ENCODE data around the gene PRKAG3. TPM values are rescaled to one million over a fixed set of nuclear protein-coding genes. Genes with fewer than 3 reads are reported as not detected.

Gene PRKAG3
- total and polyA plus RNA-seq, 2 experiments from 2014 or later: 0.23 TPM; not detected in 1

DNA sequence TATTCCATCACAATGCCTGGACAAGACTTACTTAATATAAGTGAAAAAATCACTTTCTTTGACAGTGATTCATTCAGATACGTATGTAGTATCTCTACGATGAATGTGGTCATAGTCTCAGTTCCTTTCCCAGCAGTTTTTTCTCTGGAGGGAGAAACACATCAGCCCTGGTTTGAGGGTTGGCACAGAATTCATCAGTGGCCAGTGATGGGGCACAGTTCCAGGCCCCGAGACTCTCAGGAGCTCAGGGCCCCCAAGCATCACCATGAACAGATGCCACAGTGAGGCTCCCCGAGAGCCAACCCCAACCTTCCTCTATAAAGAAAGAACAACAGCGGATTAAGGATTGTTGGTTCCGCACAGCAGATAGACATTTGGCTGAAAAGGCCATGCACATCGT, 12.5 kb downstream of the PRKAG3 start:
- Histone ChIP-seq H3K27me3 (no peaks in the 10 kb centered on the region), H3K9me2 (replicated peaks; ENCODE audit: insufficient read depth) (no peaks in the 10 kb centered on the region), H4K20me1 (ENCODE audit: insufficient read depth, poor library complexity, severe bottlenecking) (no peaks in the 10 kb centered on the region), H3K36me3 (replicated peaks; ENCODE audit: insufficient read depth, low read depth) (no peaks in the 10 kb centered on the region), H3K4me1 (ENCODE audit: insufficient read depth) (no peaks in the 10 kb centered on the region), H2AFZ (no peak overlapping the region), H3K79me2 (no peaks in the 10 kb centered on the region), H3K9me3 (ENCODE audit: low read depth) (no peaks in the 10 kb centered on the region), H3K4me2 (no peak overlapping the region), H3K4me3 (no peak overlapping the region), H3K27ac (no peak overlapping the region)
- DNase-seq (ENCODE audit: low spot score): no peak
- 95% methylated on average over 7 of the region's 7 CpGs for WGBS (ENCODE audit: low lambda C conversion rate, missing lambda C conversion rate)
- TF ChIP-seq EZH2phosphoT487 (IDR thresholded peaks at IDR 0.05; ENCODE audit: low read depth, severe bottlenecking, unreplicated experiment) (no peak), EZH2 (IDR thresholded peaks at IDR 0.05; ENCODE audit: borderline replicate concordance) (no peak)
- TF ChIP-seq, protein P1, sequence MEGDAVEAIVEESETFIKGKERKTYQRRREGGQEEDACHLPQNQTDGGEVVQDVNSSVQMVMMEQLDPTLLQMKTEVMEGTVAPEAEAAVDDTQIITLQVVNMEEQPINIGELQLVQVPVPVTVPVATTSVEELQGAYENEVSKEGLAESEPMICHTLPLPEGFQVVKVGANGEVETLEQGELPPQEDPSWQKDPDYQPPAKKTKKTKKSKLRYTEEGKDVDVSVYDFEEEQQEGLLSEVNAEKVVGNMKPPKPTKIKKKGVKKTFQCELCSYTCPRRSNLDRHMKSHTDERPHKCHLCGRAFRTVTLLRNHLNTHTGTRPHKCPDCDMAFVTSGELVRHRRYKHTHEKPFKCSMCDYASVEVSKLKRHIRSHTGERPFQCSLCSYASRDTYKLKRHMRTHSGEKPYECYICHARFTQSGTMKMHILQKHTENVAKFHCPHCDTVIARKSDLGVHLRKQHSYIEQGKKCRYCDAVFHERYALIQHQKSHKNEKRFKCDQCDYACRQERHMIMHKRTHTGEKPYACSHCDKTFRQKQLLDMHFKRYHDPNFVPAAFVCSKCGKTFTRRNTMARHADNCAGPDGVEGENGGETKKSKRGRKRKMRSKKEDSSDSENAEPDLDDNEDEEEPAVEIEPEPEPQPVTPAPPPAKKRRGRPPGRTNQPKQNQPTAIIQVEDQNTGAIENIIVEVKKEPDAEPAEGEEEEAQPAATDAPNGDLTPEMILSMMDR (IDR thresholded peaks at IDR 0.05; ENCODE audit: poor library complexity): no peak

DNA sequence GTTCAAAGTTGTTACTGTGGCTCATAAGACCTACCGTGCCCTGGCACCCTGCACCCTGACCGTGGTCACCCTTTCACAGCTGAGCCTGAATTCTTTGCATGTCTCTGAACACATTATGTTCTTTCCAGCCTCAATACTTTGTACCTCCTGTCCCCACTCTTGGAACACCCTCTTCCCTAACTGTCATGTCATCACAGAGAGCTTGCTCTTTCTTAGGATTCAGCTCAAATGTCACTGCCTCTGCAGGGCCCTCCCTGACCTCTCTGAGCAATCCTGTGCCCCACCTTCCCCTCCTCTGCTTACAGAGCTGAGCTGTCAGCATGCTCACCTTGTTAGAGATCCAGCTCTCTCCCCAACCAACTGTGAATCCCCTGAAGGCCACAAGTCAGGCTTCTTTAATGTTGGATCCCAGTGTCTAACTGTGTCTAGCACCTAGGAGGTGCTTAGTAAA, 15.0 kb downstream of the PRKAG3 start:
- Histone ChIP-seq H3K4me2 (no peak overlapping the region), H3K9me2 (replicated peaks; ENCODE audit: insufficient read depth) (no peaks in the 10 kb centered on the region), H3K4me3 (no peak overlapping the region), H3K4me1 (ENCODE audit: insufficient read depth) (no peaks in the 10 kb centered on the region), H4K20me1 (ENCODE audit: insufficient read depth, poor library complexity, severe bottlenecking) (no peaks in the 10 kb centered on the region), H3K79me2 (no peaks in the 10 kb centered on the region), H3K9me3 (ENCODE audit: low read depth) (no peaks in the 10 kb centered on the region), H3K27ac (no peak overlapping the region), H2AFZ (no peak overlapping the region), H3K36me3 (replicated peaks; ENCODE audit: insufficient read depth, low read depth) (no peaks in the 10 kb centered on the region), H3K27me3 (no peaks in the 10 kb centered on the region)
- 87% methylated on average over 2 of the region's 2 CpGs for WGBS (ENCODE audit: low lambda C conversion rate, missing lambda C conversion rate)
- TF ChIP-seq EZH2 (IDR thresholded peaks at IDR 0.05; ENCODE audit: borderline replicate concordance) (no peak), EZH2phosphoT487 (IDR thresholded peaks at IDR 0.05; ENCODE audit: low read depth, severe bottlenecking, unreplicated experiment) (no peak)
- TF ChIP-seq, protein P1 (IDR thresholded peaks at IDR 0.05; ENCODE audit: poor library complexity): no peak
- no peak for DNase-seq (ENCODE audit: low spot score)

DNA sequence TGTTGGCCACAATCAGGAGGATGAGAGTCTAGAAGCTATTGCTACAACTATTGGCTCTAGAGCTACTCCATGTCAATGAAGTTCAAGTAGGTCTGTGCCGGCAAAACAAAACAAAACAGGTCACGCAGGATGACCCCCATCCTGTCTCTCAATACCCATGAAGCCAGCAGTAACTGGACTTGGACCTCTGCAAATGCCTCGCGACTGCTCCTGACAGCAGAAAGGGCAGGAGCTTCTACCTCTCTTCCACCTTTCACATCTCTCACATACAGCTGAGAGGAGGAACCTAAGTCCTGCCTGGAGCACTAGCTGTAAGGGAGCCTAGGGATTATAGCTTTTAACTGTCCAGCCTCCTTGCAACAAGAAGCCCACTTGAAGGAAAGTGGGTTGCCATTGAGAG, 16.0 kb downstream of the PRKAG3 start:
- no peak for DNase-seq (ENCODE audit: low spot score)
- Histone ChIP-seq H4K20me1 (ENCODE audit: insufficient read depth, poor library complexity, severe bottlenecking) (no peaks in the 10 kb centered on the region), H3K4me3 (no peak overlapping the region), H3K36me3 (replicated peaks; ENCODE audit: insufficient read depth, low read depth) (no peaks in the 10 kb centered on the region), H3K27me3 (no peaks in the 10 kb centered on the region), H3K9me2 (replicated peaks; ENCODE audit: insufficient read depth) (no peaks in the 10 kb centered on the region), H3K9me3 (ENCODE audit: low read depth) (no peaks in the 10 kb centered on the region), H3K4me1 (ENCODE audit: insufficient read depth) (no peaks in the 10 kb centered on the region), H3K4me2 (no peak overlapping the region), H3K79me2 (peaks cover under 1% of the 10 kb centered on the region), H2AFZ (no peak overlapping the region), H3K27ac (no peak overlapping the region)
- TF ChIP-seq, protein P1 (IDR thresholded peaks at IDR 0.05; ENCODE audit: poor library complexity): no peak
- TF ChIP-seq EZH2 (IDR thresholded peaks at IDR 0.05; ENCODE audit: borderline replicate concordance): no peak
- no peak for TF ChIP-seq EZH2phosphoT487 (IDR thresholded peaks at IDR 0.05; ENCODE audit: low read depth, severe bottlenecking, unreplicated experiment)
- WGBS (ENCODE audit: low lambda C conversion rate, missing lambda C conversion rate): 91% methylated on average over 4 of the region's 4 CpGs

DNA sequence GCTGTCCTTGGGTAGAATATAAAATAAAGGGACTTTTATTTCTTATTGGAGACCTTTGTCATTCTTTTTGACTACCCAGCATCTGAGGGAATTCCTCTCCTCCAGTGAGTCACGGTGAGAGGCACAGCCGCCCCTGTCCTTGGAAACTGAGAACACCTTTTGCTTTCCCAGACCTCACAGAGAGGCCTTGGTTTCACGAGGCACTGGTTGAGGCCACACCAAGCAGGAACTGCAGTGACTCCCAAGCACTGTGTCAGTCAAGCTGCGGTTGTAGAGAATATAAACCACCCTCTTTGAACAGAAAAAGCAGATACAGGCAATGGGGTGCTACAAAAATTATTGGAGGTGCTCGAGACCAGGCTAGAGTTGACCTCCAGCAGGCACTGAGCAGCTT, 16.4 kb downstream of the PRKAG3 start:
- DNase-seq (ENCODE audit: low spot score): no peak
- Histone ChIP-seq H3K79me2 (peaks cover 4% of the 10 kb centered on the region), H3K27me3 (no peaks in the 10 kb centered on the region), H2AFZ (no peak overlapping the region), H3K36me3 (replicated peaks; ENCODE audit: insufficient read depth, low read depth) (no peaks in the 10 kb centered on the region), H3K9me3 (ENCODE audit: low read depth) (no peaks in the 10 kb centered on the region), H3K9me2 (replicated peaks; ENCODE audit: insufficient read depth) (no peaks in the 10 kb centered on the region), H3K27ac (no peak overlapping the region), H3K4me2 (no peak overlapping the region), H3K4me1 (ENCODE audit: insufficient read depth) (no peaks in the 10 kb centered on the region), H4K20me1 (ENCODE audit: insufficient read depth, poor library complexity, severe bottlenecking) (no peaks in the 10 kb centered on the region), H3K4me3 (no peak overlapping the region)
- no peak for TF ChIP-seq EZH2 (IDR thresholded peaks at IDR 0.05; ENCODE audit: borderline replicate concordance)
- TF ChIP-seq, protein P1 (IDR thresholded peaks at IDR 0.05; ENCODE audit: poor library complexity): no peak
- no peak for TF ChIP-seq EZH2phosphoT487 (IDR thresholded peaks at IDR 0.05; ENCODE audit: low read depth, severe bottlenecking, unreplicated experiment)
- WGBS (ENCODE audit: low lambda C conversion rate, missing lambda C conversion rate): 90% methylated on average over 5 of the region's 5 CpGs
